ENCODE results near the gene ZNF692.

GRCh38 chr1:248858096-248858890 lies 592 bp downstream of the ZNF692 start:
- TF ChIP-seq GATA3 (IDR thresholded peaks at IDR 0.05; ENCODE audit: low read depth, low read length) (no peak), GATA2 (IDR thresholded peaks at IDR 0.05; ENCODE audit: low read depth, low read length) (no peak)

Data from SH-SY5Y (cell line).